HK-2 (cell line): ENCODE data around the gene USP25.

ENCODE experiments used
- DNase-seq: peaks from one replicate; pipeline ENCODE4 v3.0.0-alpha.2; 2018; ENCODE audit not compliant: unreplicated experiment

The USP25 gene

DNA sequence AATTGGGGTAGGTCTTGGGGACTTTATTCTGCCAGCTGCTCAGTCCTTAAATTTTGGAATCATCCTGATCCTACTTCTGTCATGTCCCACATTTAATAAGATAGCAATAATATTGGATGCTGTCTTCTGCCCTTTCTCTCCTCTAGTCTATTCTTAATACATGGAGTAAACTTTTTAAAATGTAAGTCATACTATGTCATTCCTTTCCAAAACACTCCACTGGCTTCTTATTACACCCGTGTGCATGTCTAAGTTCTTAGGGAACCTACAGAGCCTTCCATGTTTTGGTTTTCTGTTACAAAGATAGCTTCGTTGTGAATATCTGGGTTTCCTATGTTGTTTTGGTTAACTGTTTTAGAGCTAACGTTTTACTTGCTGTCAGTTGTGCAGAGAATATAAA lies 35.1 kb downstream of the USP25 start:
- DNase-seq: no peak

DNA sequence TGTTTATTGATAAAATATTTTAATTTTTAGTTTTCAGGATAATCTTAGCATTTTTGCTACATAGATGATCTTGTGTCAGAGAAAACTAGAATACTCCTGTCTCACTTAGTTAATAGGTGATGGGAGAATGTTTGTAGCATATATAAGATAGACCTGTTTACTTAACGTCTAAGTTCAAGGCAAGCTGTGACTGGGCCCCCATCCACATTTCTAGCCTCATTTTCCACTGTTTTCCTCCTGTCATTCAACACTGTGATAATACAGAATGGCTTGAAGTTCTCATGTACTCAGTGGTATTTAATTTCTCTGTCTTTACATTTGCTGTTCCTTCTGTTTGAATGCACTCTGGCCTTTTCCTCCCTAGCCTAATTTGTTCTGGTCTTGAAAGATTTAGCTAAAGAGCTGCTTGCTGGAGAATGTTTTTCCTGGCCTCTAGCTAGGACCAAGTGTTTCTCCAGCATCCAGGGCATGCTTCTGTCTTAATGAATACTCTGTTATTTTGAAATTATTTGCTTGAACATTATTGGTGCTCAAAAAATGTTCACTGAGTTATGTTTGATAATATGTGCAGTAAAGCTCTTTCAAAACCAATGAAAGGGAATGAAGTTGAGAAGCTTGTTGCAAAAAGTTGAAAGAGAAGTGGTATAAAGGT lies 37.3 kb downstream of the USP25 start:
- no peak for DNase-seq

DNA sequence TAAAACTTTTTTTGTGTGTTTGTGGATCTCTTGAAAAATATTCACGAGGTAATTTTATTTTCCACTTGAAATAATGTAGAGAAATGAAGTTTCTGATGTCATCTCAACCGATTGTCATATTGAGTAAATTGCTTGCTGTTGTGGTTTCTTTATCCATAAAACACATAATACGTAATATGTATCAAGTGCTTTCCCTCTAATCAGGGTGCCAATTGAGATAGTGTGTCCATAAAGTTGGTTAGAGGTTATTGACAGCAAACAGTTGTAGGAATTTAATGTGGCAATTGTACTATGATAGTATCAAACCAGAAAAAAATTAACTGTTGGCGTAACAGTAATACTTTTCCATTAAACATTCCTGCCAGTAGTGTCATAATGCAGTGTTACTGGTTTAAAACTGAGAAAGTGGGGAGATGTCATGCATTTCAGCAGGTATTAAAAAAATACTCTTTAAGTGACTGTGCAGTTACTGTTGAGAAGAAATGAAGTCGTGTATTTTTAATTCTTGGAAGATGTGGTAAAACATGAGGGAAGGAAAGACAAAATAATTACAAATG lies 38.3 kb downstream of the USP25 start:
- no peak for DNase-seq

DNA sequence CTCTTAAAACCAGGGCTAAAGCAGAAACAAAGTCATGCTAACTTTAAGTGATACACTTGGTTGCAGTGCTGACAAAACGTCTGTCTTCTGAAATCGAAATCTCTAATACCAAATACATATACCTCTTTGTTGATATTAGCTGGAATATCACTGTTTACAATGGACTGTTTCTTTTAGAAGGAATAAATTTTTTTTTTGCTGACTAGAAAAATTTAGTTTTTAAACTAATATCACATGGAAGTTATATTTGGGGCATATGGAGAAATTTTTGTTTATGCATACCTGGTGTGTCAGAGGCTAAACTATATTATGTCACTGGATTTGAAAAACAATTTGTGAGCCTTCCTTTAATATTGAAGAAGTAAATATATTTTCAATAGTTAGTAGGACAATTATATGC lies 39.1 kb downstream of the USP25 start:
- DNase-seq: no peak

DNA sequence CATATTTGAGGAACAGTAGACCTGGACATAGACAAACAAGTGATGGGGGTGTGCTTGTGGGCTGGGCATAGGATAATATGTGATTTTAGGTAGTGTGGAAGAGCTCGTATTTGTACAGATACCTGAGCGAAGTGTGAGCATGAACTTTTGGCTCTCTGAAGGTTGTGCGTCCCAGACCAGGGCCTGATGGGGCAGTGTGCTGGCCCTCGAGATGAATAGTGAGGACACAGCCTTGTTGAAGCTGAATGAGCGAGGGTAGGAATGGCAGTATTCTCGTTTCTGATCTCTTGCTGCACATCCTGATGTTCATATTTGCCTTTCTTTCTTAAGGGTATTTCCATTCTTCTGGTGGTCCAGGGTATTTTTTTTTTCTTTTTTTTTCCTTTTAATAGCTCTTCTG lies 41.5 kb downstream of the USP25 start:
- no peak for DNase-seq

DNA sequence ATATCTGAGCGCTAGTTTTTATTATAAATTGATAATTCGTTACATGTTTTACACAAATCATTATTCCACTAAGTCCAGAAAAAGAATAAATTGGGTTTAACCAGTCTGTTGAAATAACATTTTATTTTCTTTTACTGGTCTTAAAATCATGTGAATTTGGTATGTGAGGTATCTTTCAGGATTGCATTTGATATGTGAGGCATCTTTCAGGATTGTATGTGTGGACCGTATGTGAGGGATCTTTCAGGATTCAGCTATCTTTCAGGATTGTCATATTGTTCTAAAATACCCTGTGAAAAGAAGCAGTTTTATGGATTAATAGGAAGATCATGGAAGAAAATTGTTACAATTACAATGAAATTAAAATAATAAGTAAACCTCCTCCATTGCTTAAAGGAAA lies 42.9 kb downstream of the USP25 start:
- no peak for DNase-seq

DNA sequence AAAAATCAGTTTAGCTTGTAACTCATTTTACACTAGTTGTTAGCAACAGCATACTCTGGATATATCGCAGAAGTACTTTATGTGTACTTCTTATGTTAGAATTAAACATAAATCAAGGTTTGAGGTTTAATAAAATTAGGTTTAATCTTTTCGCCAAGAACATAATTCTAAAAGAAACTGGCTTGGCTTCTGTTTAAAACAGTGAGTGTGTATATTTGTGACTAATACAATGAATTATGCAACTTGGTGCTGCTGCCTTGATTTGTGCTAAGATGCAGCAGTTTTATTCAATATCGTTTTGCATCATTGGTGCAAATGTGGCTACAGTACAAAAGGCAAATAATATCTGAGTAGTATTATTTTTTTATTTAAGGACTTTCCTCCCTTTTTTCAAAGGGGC lies 44.8 kb downstream of the USP25 start:
- DNase-seq: no peak

DNA sequence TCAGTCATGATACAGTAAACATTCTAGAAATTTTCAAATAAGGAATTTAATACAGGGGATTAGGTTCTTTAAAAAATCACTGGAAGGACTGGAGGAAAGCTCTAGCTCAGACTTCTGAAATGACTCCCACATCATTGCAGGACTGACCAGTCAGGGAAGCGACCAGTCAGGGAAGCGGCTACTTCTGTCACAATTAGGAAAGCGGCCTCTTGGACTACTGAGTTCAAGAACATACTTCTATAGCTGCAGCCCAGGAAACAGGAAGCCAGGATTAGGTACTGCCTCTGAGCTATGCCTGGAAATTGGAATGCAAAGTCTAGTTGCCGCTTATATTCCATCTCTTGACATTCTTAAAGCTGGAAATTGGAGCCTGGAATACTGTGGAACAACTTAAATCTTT lies 45.5 kb downstream of the USP25 start:
- no peak for DNase-seq

DNA sequence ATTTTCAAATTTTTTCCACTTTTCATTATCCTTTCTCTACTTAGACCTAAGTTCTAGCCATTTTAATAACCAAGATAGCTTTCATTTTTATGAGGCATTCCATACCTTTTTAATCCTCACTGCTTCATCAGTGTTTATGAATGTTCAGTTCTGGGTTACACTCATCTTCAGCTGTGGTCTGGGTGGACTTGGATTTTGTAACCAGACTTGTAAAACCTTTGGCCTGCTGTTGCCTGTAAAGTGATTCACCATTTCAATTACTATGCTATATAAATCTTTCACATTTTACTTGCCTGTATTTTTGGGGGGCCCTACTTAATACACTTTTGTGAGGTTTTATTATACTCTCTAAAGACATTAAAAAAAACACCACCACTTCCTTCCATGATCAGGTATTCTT lies 46.2 kb downstream of the USP25 start:
- DNase-seq: no peak

DNA sequence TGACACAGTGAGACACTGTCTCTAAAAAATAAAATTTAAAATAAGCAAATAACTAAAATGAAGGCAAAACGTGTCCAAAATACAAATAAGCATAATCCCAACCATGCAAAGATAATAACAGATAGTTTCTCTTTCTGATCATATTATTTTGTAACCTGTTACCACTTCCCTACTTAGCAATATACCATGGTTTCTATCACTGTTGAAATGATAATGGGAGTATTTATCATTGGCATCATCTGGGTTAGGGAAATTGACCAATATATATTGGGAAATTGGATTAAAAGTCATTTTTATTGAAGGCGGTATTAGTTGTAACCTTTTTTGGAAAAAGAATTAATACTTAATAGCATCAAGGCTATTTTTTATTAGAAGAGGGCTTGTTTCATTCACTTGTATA lies 47.0 kb downstream of the USP25 start:
- DNase-seq: no peak

DNA sequence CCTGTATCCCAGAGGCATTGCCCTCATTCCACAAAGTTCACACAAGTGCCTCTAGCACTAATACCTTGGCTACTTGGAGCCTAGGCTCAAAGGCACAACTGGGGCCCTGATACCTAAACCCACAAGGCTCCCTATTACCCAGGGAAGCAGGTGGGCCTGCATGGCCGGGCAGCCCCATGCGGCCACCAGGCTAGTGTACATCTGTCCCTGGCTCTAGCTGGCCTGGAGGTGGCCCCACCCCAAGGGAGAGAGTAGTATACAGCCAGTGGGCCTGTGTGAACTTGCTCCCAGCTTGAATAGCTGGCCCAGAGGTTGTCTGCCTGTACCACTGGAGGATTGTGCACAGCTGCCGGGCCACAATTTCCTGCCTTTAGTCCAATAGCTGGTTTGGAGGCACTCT lies 52.2 kb downstream of the USP25 start:
- no peak for DNase-seq

DNA sequence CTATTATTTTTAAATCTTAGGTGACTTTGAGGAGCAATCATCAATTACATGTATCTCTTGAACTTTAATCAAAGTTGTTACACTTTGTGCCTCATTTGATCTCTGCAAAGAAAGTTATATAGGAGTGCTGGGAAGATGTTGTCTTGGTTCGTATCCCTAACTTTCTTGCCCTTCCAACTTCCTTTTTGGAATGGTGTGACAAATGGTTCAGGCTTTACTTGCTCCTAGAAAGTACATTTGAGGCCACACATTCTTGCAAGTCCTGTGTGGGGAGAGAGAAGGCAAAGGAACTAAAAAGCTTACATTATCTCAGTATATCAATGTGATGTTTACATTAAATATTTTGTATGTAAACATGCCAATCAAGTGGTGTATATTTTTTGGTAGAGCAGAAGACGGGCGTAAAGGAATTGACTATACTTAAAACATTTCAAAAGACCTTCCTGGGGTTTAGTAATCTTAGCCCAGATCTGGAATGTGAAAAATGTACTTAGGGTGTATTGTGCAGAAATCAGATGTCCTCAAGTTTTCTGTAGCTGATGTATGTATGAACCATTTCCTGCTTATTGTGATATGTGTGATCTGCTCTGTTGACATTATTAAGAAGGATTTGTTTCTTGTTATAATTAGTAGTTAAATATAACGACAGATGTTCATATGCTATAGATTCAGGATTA lies 59.2 kb downstream of the USP25 start:
- DNase-seq: no peak

DNA sequence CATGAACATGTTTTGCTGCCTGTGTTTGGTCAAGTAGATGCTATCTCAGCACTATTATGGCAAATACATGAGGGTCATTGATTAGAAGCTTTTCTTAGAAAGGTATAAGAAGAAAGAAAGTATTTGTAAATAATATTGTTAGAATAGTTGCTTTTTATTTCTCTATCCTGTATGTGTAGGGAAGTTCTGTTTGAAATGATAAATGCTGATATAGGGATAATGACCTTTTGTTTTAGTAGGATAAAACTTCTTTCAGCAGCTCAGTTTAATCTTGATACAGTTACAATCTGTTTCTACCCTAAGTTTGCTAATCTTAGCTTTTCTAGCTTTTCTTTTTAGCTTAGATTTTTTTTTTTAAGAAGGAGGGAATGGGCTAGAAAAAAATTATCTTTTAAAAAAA lies 63.3 kb downstream of the USP25 start:
- DNase-seq: no peak

DNA sequence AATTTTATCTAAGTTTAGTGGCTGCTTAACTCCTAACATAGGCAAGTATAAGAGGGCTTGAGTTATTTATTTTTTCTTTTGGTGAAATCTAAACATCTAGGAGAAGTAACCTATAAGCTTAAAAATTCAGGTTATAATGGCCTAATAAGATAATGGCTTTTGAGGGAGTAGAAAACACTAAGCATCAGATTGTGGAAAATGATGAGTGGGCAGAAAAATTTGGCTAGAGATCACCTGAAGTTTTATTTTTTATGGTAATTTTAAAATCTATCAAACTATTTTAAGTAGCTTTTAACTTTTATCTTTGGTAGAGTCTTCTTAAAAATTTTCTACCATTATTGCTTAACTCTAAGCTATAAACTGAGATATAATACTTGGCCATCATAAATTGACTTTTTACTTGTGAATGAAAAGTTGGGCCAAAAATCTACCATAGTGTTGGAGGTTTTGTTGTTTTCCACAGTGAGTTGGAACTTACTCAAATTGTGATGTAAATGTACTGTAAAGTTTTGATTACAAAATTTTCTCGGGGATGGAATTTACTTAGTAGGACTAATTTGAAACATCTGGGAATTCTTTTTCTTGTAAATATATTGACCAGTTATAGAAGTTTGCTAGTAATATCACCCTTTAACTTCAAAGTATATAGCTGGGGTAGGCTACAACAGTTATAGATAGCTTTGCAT lies 63.9 kb downstream of the USP25 start:
- DNase-seq: no peak

DNA sequence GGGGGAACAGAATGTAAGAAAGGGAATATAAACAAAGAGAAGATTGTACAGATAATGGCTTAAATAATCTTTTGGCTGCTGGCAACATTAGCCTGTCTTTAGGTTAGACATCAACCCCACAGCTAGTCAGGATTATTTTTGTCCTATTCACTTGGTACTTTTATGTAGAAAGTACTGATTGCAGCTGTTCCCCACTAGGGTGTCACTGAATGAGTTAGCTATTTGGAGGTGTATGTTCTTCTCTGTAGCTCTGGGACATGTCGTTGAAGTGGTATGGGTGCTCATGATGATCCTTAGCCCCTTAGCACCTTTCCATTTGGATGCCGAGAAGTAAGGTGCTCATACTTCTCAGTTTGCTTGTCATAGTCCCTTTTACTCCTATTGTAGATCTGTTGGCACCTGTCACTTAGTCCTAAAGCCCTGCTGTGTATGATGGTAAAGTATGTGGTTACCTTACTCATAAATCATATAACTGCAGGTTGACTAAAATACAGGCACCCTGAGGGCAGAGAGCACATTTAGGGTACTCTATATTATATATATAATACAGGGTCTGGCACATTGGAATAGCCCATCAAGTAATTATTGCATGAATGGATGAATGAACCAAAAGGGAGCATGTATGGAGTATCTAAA lies 64.6 kb downstream of the USP25 start:
- no peak for DNase-seq

DNA sequence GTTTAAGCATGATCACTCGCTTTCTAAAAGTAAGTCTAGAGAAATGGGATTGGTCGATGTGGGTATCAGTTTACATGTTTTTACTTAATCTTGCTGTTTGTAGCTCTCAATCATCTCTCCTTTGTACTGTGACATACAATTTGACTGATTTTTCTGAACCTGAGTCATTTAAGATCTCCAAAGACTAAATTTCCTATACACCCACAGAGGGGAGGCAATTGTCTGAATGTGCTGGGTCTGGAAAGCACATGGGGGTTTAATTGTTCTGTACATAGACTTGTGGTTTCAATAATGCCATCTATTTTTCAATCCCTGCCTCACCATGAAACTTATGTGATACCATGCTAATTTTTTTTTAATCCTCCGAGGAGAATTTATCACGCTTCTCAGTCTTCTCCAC lies 65.8 kb downstream of the USP25 start:
- DNase-seq: no peak

DNA sequence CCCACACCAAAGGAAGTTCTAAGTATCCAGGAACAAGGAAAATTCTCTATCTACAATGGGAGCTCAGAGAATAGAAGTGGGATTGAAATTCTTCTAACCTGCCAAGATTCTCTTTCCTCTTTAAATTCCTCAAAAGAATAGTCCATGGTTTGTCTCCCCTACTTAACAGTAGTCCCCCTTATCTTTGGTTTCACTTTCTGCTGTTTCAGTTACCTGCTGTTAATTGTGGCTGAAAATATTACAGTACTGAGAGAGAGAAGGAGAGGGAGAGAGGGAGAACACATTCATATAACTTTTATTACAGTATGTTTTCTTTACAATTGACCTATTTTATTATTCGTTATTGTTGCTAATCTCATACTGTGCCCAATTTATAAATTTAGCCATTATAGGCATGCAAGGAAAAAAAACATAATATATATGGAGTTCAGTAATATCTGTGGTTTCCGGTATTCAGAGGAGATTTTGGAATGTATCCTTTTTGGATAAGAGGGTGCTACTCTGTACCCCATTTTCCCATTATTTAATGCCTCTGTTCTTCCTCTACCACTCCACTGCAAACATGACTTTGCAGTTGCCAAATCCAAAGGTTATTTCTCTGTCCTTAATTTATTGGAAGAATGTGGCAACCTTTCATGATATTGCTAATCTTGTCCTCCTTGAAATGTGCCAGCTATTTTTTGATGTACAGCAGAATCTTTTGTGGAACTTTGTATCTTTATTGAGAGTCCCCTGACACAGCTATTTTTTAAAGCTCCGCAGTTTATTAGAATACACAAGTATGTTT lies 68.0 kb downstream of the USP25 start:
- no peak for DNase-seq

DNA sequence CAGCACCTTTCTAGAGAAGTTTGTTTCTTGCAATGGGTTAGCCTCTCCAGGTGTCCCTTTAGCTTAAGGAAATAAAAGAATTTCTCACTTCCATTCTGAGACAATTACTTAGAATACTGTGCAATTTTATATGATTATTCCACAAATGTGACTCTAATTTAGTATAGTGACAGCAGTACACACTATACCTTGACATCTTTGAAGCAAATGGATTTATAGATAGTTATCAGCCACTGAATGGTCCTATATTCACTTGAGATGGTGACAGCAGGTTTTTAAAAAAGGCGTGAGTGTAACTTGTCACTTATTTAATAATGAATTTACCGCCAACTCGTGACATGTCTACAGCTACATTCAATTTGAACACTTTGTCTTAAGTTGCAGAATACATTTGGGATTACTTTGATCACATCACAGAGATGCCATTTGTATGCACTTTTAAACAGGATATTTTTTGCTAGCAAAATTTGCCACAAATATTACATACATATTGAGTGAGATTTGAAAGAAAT lies 71.6 kb downstream of the USP25 start:
- DNase-seq: no peak

DNA sequence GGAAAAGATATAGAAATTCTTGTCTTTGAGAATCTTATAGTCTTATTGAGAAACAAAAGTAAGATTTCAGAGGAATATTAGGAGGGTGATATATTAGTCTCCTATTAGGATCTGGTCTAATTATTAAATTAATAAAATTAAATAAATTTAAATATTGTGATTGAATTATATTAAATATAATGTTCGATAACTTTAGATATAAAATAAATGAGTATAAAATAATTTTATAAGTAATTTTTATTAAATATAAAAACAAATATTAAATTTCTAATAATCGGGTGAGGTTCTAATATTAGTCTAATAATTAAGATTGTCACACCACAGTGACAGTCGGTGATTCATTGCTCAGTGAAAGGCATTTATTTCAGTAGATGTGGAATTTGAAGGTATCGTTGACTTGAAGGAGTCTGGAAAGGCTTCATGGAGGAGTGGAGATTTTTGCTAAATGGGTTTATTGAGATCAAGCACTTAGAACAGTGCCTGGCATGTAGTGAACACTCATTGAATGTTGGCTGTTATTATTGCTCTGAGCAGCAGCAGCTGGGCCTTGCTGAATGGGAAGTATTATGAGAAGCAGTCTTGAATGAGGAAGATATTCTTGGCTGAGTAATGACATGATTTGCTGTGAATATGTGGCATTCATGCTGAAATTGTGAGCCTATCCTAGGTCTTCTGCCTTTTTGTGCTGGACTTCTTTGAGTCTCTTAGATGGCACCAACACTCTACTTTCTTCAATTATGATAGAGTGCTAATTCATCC lies 74.6 kb downstream of the USP25 start:
- no peak for DNase-seq

DNA sequence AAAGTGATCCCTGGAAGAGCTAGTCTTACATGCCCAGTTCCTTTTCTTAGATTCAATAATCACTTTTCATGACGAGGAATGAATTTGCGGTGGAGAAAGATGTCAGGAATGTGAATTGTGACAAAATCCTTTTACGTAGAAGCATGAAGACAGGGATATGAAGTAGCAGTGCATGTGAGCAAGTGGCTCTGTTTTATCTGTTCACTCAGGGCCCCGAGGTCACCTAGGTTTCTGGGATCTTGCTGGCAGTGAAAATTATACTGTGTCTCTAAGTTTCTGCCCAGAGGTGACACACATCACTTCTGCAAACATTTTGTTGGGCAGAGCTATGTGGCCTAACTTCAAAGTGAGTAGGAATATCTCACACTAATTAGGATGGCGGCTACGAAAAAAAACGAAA lies 79.3 kb downstream of the USP25 start:
- no peak for DNase-seq

DNA sequence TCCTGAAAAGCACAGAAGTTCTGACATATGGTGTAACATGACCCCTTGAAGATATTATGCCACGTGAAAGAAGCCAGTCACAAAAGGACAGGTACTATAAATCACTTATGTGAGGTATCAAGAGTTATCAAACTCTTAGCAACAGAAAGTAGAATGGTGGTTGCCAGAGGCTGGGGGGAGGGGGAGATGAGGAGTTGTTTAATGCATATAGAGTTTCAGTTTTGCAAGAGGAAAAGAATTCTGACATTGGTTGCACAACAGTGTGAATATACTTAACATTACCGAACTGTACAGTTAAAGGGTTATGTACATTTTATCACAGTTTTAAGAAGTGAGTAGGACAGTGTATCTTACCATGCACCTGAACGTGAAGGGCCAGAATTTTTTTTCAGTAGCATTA lies 80.0 kb downstream of the USP25 start:
- no peak for DNase-seq
